GM23248 (cell line): ENCODE data around the gene QPRT. TPM values are rescaled to one million over a fixed set of nuclear protein-coding genes. Genes with fewer than 3 reads are reported as not detected.
"Not testable (repeated sequence)": the region's sequence is repeated elsewhere in the genome, so short reads cannot be mapped to it uniquely, and the experiment has no call there.

Source experiments
- DNase-seq: peaks from one replicate; pipeline ENCODE4 v3.0.0-alpha.2; 2015
- H2AFZ ChIP-seq: fragments of 200-600 bp; sonication (generic); 2 replicates; pipeline ENCODE4 v1.6.1; 2016; ENCODE audit warnings: antibody characterized with exemption
- H3F3A ChIP-seq: fragments of 200-600 bp; sonication (generic); 2 replicates; pipeline ENCODE4 v1.6.1; 2016; ENCODE audit warnings: mild to moderate bottlenecking, antibody characterized with exemption, mixed run types; ENCODE audit not compliant: insufficient read depth
- H3K27ac ChIP-seq: fragments of 200-600 bp; sonication (generic); 2 replicates; pipeline ENCODE4 v1.5.1; 2016; ENCODE audit warnings: mild to moderate bottlenecking
- H3K27me3 ChIP-seq: fragments of 200-600 bp; sonication (generic); replicated peaks from 2 replicates; pipeline ENCODE4 v1.6.1; 2016; ENCODE audit warnings: mild to moderate bottlenecking; ENCODE audit not compliant: insufficient read depth
- H3K36me3 ChIP-seq: fragments of 200-600 bp; sonication (generic); 2 replicates; pipeline ENCODE4 v1.6.1; 2016; ENCODE audit warnings: low read depth, mild to moderate bottlenecking
- H3K4me1 ChIP-seq: fragments of 200-600 bp; sonication (generic); 2 replicates; pipeline ENCODE4 v1.6.1; 2016; ENCODE audit warnings: mild to moderate bottlenecking; ENCODE audit not compliant: insufficient read depth
- H3K4me2 ChIP-seq: fragments of 200-600 bp; sonication (generic); one replicate; pipeline ENCODE4 v1.6.1; 2016; ENCODE audit warnings: mild to moderate bottlenecking; ENCODE audit not compliant: unreplicated experiment
- H3K4me3 ChIP-seq: fragments of 200-600 bp; sonication (generic); 2 replicates; pipeline ENCODE4 v1.5.1; 2016; ENCODE audit warnings: mild to moderate bottlenecking
- H3K79me2 ChIP-seq: fragments of 200-600 bp; sonication (generic); 2 replicates; pipeline ENCODE4 v1.6.1; 2016; ENCODE audit warnings: mild to moderate bottlenecking; ENCODE audit not compliant: insufficient read depth
- H3K9ac ChIP-seq: fragments of 200-600 bp; sonication (generic); 2 replicates; pipeline ENCODE4 v1.6.1; 2016; ENCODE audit warnings: mild to moderate bottlenecking
- H3K9me2 ChIP-seq: fragments of 200-600 bp; sonication (generic); 2 replicates; pipeline ENCODE4 v1.6.1; 2016; ENCODE audit warnings: mixed run types, mild to moderate bottlenecking, moderate library complexity; ENCODE audit not compliant: insufficient read depth
- H3K9me3 ChIP-seq: fragments of 200-600 bp; sonication (generic); one replicate; pipeline ENCODE4 v1.6.1; 2017; ENCODE audit warnings: low read depth
- H4K20me1 ChIP-seq: fragments of 200-600 bp; sonication (generic); 2 replicates; pipeline ENCODE4 v1.6.0; 2016; ENCODE audit not compliant: insufficient read depth
- EZH2 ChIP-seq: fragments of 200-600 bp; sonication (generic); IDR thresholded peaks from 2 replicates; pipeline ENCODE4 v1.6.1; 2018; ENCODE audit warnings: antibody characterized with exemption, mild to moderate bottlenecking; ENCODE audit not compliant: insufficient read depth, poor library complexity, severe bottlenecking
- EZH2phosphoT487 ChIP-seq: fragments of 200-600 bp; sonication (generic); IDR thresholded peaks from 2 replicates; pipeline ENCODE4 v1.6.1; 2018; ENCODE audit warnings: antibody characterized with exemption, moderate library complexity, mild to moderate bottlenecking, low read depth; ENCODE audit not compliant: insufficient read depth
- WGBS, 2 experiments: methylation state at CpG; one replicate each; pipeline ENCODE4 v1.1.6; 2015 to 2017; ENCODE audit warnings: low lambda C conversion rate in 2 of 2, low coverage in 1 of 2; ENCODE audit errors: missing lambda C conversion rate in 2 of 2; 5-methylcytosine and 5-hydroxymethylcytosine counted together
- in situ Hi-C: fragments of 300-500 bp; cut with MboI; formaldehyde crosslinking; loops from 2 replicates; pipeline ENCODE4 v1.15.0; 2020
- polyA plus RNA-seq: library from polyadenylated mRNA; unstranded; fragments of >200 nt; fragmentation: Nextera tagmentation; extraction: Ambion mirVana; gene quantifications from 2 replicates; pipeline ENCODE4 v1.2.1, GENCODE V29; 2016
- total RNA-seq: library from RNA; depleted of rRNA; stranded (reverse); fragments of >200 nt; shearing (Covaris generic); gene quantifications from 2 replicates; pipeline ENCODE4 v1.2.3, GENCODE V29; 2014; rRNA removed

Gene QPRT
- total and polyA plus RNA-seq, 2 experiments from 2014 or later = 0.32 to 0.85 TPM

DNA sequence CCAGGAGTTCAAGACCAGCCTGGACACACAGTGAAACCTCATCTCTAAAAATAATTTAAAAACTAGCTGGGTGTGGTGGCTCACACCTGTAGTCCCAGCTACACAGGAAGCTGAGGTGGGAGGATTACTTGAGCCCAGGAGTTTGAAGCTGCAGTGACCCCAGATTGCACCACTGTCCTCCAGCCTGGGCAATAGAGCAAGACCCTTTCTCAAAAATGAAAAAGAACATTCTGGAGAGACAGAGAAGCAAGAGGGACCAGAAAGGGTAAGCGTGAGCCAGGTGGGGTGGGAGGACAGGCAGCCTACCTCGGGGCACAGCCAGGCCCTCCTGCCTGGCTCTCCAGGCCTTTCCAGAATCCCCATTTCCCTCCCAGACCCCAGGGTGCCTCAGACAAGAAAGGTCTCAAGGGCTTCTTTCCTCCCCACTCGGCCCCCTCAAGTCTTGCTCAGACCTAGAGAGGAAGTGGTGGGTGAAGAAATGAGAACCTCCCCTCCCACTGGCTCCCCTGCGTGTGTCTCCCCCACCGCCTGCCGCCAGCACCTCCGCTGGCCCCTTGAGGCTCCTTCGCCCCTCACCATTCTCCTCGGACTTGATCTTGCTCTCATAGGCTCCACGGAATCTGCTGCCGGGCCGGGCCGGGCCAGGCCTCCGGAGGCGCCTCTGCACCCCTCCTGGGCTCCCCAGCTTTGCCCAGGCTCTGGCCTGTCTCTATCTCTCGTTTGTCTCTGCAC lies 66.3 kb downstream of the QPRT start:
- Histone ChIP-seq H3K4me2 (no peak overlapping the region), H3K27me3 (peaks cover 8% of the 10 kb centered on the region; the same call in 1 of the 2 replicates), H4K20me1 (no peaks in the 10 kb centered on the region), H3K4me3 (no peak overlapping the region), H2AFZ (no peak overlapping the region), H3K9me3 (no peaks in the 10 kb centered on the region), H3K27ac (no peak overlapping the region), H3K36me3 (no peaks in the 10 kb centered on the region), H3F3A (no peaks in the 10 kb centered on the region), H3K9me2 (no peaks in the 10 kb centered on the region), H3K79me2 (no peaks in the 10 kb centered on the region), H3K9ac (no peak overlapping the region), H3K4me1 (no peaks in the 10 kb centered on the region)
- TF ChIP-seq EZH2phosphoT487 (no peak), EZH2 (no peak)
- in situ Hi-C loops = no loop called here
- WGBS, 2 experiments = 72 to 75% methylated on average over 16 of the region's 16 CpGs
- DNase-seq = no peak

DNA sequence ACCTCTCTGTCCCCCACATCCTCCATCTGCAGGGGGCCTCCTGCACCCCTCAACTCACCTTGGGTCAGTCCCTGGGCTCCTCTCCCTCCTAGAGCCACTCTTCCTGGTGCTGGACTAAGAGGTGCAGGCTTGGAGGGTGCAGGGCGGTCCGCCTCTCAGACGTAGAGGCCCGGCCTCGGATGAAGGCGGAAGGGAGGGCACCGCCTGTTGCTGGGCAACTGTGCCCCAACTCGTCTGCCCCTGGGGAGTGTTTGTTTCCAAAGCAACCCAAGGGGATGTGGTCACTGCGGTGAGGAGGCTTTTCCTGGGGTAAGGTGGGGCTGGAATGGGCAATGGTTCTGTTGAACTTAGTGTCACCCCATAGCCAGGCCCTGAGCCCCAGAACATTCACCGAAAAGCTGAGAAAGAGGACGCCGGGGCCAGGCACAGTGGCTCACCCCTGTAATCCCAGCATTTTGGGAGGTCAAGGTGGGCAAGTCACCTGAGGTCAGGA lies 66.9 kb downstream of the QPRT start, which contains the start of gene C16orf54:
Gene C16orf54 (minus strand): TSS at position 138 of the 493 bp plus-strand sequence. CDS start 1,039 bp downstream, outside the sequence.
- in situ Hi-C loops = no loop called here
- Histone ChIP-seq H3K27me3 (peaks cover 8% of the 10 kb centered on the region; the same call in 1 of the 2 replicates), H3K4me3 (no peak within 1 kb of the TSS), H3K36me3 (no peaks in the 10 kb centered on the region), H3K9me3 (no peaks in the 10 kb centered on the region), H3K9me2 (no peaks in the 10 kb centered on the region), H4K20me1 (no peaks in the 10 kb centered on the region), H3F3A (no peaks in the 10 kb centered on the region), H3K27ac (no peak within 1 kb of the TSS), H2AFZ (no peak within 1 kb of the TSS), H3K4me1 (no peaks in the 10 kb centered on the region), H3K9ac (no peak within 1 kb of the TSS), H3K4me2 (no peak within 1 kb of the TSS), H3K79me2 (no peaks in the 10 kb centered on the region)
- no peak for DNase-seq
- WGBS, 2 experiments = 78 to 80% methylated on average over 12 of the region's 12 CpGs
- TF ChIP-seq EZH2phosphoT487 (no peak), EZH2 (no peak)

GRCh38 chr16:29746518-29746917 lies 67.5 kb downstream of the QPRT start:
- H3K9ac ChIP-seq, H3K36me3 ChIP-seq, H3K79me2 ChIP-seq, H3F3A ChIP-seq, H3K4me2 ChIP-seq, in situ Hi-C loops, H3K27ac ChIP-seq, H3K4me1 ChIP-seq, H2AFZ ChIP-seq, H3K9me2 ChIP-seq, DNase-seq, H3K27me3 ChIP-seq, H4K20me1 ChIP-seq, H3K4me3 ChIP-seq, H3K9me3 ChIP-seq: not testable (repeated sequence)
- 13 to 40% methylated on average over 3 to 4 of the region's 4 CpGs for WGBS, 2 experiments

Other genes with a start within 250 kb of the QPRT start
- gene BOLA2, start 224.8 kb upstream of the QPRT start, total RNA-seq = 5.3 and 13.9 TPM in 2 replicates
- 7.2 and 10.5 TPM in 2 replicates for gene BOLA2, start 224.8 kb upstream of the QPRT start, polyA plus RNA-seq
- 11.8 and 14.2 TPM in 2 replicates for gene SLX1B, start 224.6 kb upstream of the QPRT start, total RNA-seq
- gene SLX1B, start 224.6 kb upstream of the QPRT start, polyA plus RNA-seq = 3.7 and 20.4 TPM in 2 replicates
- 4.6 TPM in 1 of 2 replicates, not detected in the other for gene SULT1A4, start 219.3 kb upstream of the QPRT start, total RNA-seq
- gene SULT1A4, start 219.3 kb upstream of the QPRT start, polyA plus RNA-seq = 0.73 and 1.0 TPM in 2 replicates
- 2.5 and 14.9 TPM in 2 replicates for gene NPIPB12, start 172.8 kb upstream of the QPRT start, total RNA-seq
- gene NPIPB12, start 172.8 kb upstream of the QPRT start, polyA plus RNA-seq = 7.3 and 13.4 TPM in 2 replicates
- gene SPN, start 15.9 kb upstream of the QPRT start, total RNA-seq = not detected in 2 replicates
- gene SPN, start 15.9 kb upstream of the QPRT start, polyA plus RNA-seq = 0.14 TPM in 1 of 2 replicates, not detected in the other
- gene C16orf54, start 66.8 kb downstream of the QPRT start, total RNA-seq = not detected in 2 replicates
- not detected in 2 replicates for gene C16orf54, start 66.8 kb downstream of the QPRT start, polyA plus RNA-seq
- not detected in 2 replicates for gene ZG16, start 99.1 kb downstream of the QPRT start, total RNA-seq
- not detected in 2 replicates for gene ZG16, start 99.1 kb downstream of the QPRT start, polyA plus RNA-seq
- gene KIF22, start 111.6 kb downstream of the QPRT start, total RNA-seq = 28.7 and 30.4 TPM in 2 replicates
- 39.5 and 41.8 TPM in 2 replicates for gene KIF22, start 111.6 kb downstream of the QPRT start, polyA plus RNA-seq
- 169 and 215 TPM in 2 replicates for gene MAZ, start 127.3 kb downstream of the QPRT start, total RNA-seq
- 74.5 and 76.8 TPM in 2 replicates for gene MAZ, start 127.3 kb downstream of the QPRT start, polyA plus RNA-seq
- 0.43 and 4.0 TPM in 2 replicates for gene PRRT2, start 133.0 kb downstream of the QPRT start, total RNA-seq
- gene PRRT2, start 133.0 kb downstream of the QPRT start, polyA plus RNA-seq = 1.3 and 2.1 TPM in 2 replicates
- 23.6 and 30.6 TPM in 2 replicates for gene PAGR1, start 137.0 kb downstream of the QPRT start, total RNA-seq
- gene PAGR1, start 137.0 kb downstream of the QPRT start, polyA plus RNA-seq = 17.5 and 19.3 TPM in 2 replicates
- gene MVP, start 141.3 kb downstream of the QPRT start, total RNA-seq = 272 and 296 TPM in 2 replicates
- 230 and 235 TPM in 2 replicates for gene MVP, start 141.3 kb downstream of the QPRT start, polyA plus RNA-seq
- gene CDIPT, start 184.0 kb downstream of the QPRT start, total RNA-seq = 161 and 181 TPM in 2 replicates
- gene CDIPT, start 184.0 kb downstream of the QPRT start, polyA plus RNA-seq = 126 and 128 TPM in 2 replicates
- gene SEZ6L2, start 220.4 kb downstream of the QPRT start, total RNA-seq = 30.7 and 34.7 TPM in 2 replicates
- gene SEZ6L2, start 220.4 kb downstream of the QPRT start, polyA plus RNA-seq = 6.9 and 7.3 TPM in 2 replicates
- 6.9 and 18.7 TPM in 2 replicates for gene ASPHD1, start 221.3 kb downstream of the QPRT start, total RNA-seq
- gene ASPHD1, start 221.3 kb downstream of the QPRT start, polyA plus RNA-seq = 18.5 and 19.3 TPM in 2 replicates
- gene KCTD13, start 247.0 kb downstream of the QPRT start, total RNA-seq = 3.7 and 14.7 TPM in 2 replicates
- 10.7 and 12.6 TPM in 2 replicates for gene KCTD13, start 247.0 kb downstream of the QPRT start, polyA plus RNA-seq